Heart left ventricle (tissue), 13 donors: ENCODE results near the gene HEATR9.

Experiments
- CTCF ChIP-seq, 12 donors: fragments of 200-600 bp; sonication (generic) in 4 of 12; IDR thresholded peaks; one replicate each; pipeline versions ENCODE4 v1.5.0 to v1.8.0; 2018 to 2022; ENCODE audit warnings: antibody characterized with exemption in 12 of 12, mild to moderate bottlenecking in 5 of 12
- POLR2A ChIP-seq, 2 donors: fragments of 450-650 bp; IDR thresholded peaks; one replicate each; pipeline ENCODE4 v1.6.1; 2017; ENCODE audit warnings: antibody characterized with exemption in 2 of 2, mild to moderate bottlenecking in 2 of 2, moderate library complexity in 2 of 2
- donor health status: ischemic (EF 13 %, LVEDD 7.1; RV severe dilation, severe dysfunction).
- donor health status: DM: no; HTN: yes; CAD: no.
- donor health status: DM: no; HTN: no; CAD: no.
- donor health status: ischemic (EF 25% LVEDD 6.9; RV normal size, moderate dysfunction).
- donor health status: ischemic (EF 25% LVEDD 5.7; RV mildly dilated, moderate dysfunction).
- donor health status: ischemic (EF 35%, LVEDD 5.7; RV mildly dilated, moderate dysfunction).
- donor health status: nonischemic (EF 11% LVEDD 7.7; RV severe dilation, severe dysfunction).
- donor health status: DM: yes; HTN: yes; CAD: no.
- donor health status: PGD.
- donor health status: ischemic (EF 29% LVEDD 5.4; RV normal size, mild dysfunction).
- donor health status: nonischemic (EF 23%, LVEDD 6.1; RV moderate dilation, normal function).

- no peak for TF ChIP-seq CTCF (IDR thresholded peaks at IDR 0.05)
- TF ChIP-seq POLR2A (IDR thresholded peaks at IDR 0.05) = no peak
Observed at GRCh38 chr17:35875800-35876139, 7.1 kb upstream of the HEATR9 start.
